ENCODE results near the gene AMN.

The AMN gene

DNA sequence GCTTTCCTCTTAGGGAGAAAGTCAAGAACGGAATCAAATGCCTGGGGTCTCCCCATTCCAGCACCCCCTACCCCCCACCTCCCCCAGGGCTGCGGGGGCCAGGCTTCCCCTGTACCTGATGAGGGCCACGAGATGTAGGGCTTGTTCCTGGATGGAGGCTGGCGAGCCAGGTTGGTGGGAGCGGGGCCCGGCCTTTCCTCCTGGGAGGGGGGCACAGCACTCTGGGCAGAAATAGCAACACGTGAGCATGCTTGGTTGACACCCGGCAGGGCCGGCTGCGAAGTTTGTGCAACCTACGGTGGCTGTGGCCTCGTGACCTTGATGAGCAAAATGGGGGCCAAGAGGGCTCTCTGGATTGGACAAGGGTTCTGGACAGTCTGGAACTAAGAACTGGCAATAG is 15.7 kb downstream of the AMN start:
- H3K27ac ChIP-seq: no peak overlapping the region
- TF ChIP-seq, protein P1, sequence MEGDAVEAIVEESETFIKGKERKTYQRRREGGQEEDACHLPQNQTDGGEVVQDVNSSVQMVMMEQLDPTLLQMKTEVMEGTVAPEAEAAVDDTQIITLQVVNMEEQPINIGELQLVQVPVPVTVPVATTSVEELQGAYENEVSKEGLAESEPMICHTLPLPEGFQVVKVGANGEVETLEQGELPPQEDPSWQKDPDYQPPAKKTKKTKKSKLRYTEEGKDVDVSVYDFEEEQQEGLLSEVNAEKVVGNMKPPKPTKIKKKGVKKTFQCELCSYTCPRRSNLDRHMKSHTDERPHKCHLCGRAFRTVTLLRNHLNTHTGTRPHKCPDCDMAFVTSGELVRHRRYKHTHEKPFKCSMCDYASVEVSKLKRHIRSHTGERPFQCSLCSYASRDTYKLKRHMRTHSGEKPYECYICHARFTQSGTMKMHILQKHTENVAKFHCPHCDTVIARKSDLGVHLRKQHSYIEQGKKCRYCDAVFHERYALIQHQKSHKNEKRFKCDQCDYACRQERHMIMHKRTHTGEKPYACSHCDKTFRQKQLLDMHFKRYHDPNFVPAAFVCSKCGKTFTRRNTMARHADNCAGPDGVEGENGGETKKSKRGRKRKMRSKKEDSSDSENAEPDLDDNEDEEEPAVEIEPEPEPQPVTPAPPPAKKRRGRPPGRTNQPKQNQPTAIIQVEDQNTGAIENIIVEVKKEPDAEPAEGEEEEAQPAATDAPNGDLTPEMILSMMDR (conservative IDR thresholded peaks at IDR 0.05): no peak
- TF ChIP-seq ZFX (IDR thresholded peaks at IDR 0.05): no peak

DNA sequence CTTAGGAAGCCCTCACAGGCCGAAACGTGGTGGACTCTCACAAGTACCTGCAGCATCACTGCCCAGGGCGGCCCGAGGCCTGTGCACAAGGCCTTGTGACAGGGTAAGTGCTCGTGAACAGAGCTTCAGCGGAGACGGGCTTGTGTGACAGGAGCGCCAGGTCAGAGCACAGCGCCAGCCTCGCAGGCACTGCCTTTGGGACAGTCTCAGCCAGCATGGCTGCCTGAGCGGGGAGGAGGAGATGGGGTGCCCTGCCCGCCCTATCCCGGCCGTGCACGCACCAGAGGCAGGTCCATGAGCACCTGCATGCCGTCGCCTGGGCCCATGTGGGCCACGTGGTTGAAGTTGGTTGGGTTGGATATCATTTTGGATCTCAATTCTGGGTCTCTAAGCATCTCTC is 16.9 kb downstream of the AMN start:
- no peak overlapping the region for H3K27ac ChIP-seq

DNA sequence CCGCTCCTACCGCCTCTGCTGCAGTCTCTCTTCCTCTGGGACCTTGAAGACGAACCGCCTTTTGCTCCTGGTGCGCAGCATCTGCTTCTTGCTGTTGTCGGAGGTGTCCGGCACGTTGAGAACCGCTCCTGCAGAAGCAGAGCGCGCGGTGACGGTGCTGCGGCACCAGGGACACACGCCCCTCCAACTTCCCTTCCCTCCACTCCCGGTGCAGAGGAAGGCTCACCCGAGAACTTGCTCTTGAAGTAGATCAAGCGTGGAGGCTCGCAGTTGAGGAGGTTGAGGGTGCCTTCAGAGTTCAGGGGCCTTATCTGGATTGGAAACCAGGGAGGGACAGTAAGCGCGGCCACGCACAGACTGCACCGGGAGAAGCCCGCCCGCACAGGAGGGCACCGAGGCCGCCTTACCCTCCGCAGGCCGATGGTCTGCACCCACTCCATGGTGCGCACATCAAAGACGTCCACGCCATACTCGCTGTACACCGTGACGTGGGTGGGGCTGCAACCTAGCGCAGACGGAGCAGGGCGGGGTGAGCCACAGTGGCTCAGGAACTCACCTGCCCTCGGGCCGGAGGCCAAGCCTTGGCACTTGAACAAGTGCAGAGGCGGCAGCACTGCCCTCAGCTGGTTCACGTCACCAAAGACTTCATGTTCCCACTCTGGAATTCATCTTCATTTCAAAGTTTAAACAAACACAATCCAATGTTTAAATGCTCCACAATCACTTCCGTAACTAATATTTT is 17.5 kb downstream of the AMN start:
- no peak overlapping the region for H3K27ac ChIP-seq
- TF ChIP-seq, protein P1 (conservative IDR thresholded peaks at IDR 0.05): no peak
- no peak for TF ChIP-seq ZFX (IDR thresholded peaks at IDR 0.05)

More for the DNA sequence above, 16.9 kb downstream of the AMN start:
- no peak for TF ChIP-seq ZFX (IDR thresholded peaks at IDR 0.05)
- TF ChIP-seq, protein P1 (conservative IDR thresholded peaks at IDR 0.05): no peak

DNA sequence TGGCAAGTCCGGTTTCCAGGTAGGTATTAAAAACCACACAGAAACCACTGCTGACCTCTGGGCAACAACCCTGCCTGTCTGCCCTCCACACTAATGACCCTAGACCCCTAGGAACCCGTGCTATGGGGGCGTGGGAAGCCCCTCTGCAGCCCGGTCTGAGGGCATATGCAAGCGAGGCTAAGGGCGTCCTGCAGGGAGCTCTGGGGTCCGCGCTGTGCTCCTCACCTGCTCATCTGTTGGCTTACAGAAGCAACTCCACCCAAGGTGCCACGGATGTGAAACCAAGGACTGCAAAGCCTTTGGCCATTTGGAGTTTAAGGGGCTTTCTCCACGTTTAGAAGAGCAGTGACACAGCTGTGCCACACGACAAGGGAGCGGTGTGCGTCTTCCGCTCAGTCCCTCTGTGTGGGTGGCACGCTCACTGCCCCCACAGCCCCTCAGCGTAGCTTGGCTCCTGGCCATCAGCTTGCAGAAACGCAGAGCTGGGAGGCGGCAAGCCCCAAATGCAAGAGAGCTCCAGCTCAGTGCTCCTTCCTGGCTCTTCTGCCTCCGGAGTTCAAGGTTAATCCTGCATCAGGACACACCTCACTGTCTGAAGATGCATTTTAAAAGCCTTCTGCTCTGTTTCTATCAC is 18.4 kb downstream of the AMN start:
- TF ChIP-seq, protein P1 (conservative IDR thresholded peaks at IDR 0.05): no peak
- no peak for TF ChIP-seq ZFX (IDR thresholded peaks at IDR 0.05)
- no peak overlapping the region for H3K27ac ChIP-seq

DNA sequence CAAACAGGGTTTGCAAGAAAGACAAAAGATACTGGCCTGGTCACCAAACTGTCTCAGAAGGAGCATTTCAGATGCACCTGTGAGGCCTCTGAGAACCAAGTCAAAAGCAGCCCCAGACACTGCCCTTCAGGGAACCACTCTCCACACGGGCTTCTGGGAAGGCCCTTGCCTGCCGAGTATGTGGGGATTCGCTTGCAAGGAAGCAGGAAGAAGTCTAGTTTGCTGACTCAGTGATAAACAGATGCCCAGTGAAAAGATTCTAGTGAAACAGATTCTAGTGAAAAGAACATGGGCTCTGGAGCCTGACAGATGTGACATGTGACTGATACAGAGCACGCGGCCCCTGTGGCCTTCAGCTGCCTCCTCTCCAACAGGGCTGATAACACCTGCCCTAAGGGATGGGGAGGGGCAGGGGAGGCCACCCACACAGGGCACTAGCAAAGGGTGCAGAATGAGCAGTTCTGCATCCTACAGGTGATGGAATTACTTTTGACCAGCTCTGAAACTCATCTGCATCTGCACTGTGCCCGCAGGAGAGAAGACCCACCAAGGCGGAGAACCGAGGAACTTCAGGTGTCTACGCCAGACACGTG is 19.1 kb downstream of the AMN start:
- no peak overlapping the region for H3K27ac ChIP-seq
- TF ChIP-seq, protein P1 (conservative IDR thresholded peaks at IDR 0.05): no peak
- no peak for TF ChIP-seq ZFX (IDR thresholded peaks at IDR 0.05)

DNA sequence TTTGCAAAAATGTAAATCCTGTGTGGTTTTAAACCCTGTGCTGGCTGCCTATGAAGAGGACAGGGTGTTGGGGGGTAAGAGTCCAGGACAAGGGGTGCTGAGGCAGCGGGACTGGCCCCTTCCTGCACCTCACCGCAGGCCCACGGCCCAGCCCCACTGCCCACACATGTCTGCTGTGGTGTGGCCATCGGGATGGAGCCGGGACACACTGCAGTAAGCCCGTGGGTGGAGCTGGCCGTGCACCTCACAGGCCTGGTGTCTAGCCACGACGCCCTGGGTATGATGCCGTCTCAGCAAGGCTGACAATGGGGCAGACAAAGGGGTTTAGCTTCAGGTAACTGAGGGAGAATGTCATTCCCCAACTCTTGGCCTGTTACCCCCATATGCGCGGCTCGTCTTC is 19.6 kb downstream of the AMN start:
- no peak for TF ChIP-seq ZFX (IDR thresholded peaks at IDR 0.05)
- TF ChIP-seq, protein P1 (conservative IDR thresholded peaks at IDR 0.05): no peak

DNA sequence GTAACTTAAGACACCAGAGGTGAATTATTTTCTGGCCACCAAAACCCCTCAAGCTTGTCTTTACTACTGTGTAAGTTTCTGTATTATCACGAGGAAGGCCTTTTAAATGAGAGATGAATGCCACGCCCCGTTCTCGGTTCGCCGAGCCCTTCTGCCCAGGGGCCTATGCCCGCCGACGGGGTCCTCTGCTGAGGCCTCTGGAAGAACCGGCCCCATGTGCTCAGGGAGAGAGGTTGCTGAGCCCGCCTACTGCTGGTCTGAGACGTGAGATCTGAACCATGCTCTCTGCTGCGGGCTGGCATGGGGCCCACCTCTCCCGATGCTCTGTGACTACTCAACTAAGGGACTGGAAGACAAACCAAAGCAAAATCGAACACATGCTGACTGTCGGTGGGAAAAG is 21.0 kb downstream of the AMN start:
- TF ChIP-seq, protein P1 (conservative IDR thresholded peaks at IDR 0.05): no peak
- no peak for TF ChIP-seq ZFX (IDR thresholded peaks at IDR 0.05)
- no peak overlapping the region for H3K27ac ChIP-seq

More for the DNA sequence above, 19.6 kb downstream of the AMN start:
- no peak overlapping the region for H3K27ac ChIP-seq

Data from C4-2B (cell line).